Measurements from ENCODE around the gene SCN2B. TPM values are rescaled to one million over a fixed set of nuclear protein-coding genes. Genes with fewer than 3 reads are reported as not detected.

SCN2B gene
- total and polyA plus RNA-seq, 2 donors (not counting 1 experiment from before 2014, with no cell fraction given), result 0.11 to 7.3 TPM

DNA sequence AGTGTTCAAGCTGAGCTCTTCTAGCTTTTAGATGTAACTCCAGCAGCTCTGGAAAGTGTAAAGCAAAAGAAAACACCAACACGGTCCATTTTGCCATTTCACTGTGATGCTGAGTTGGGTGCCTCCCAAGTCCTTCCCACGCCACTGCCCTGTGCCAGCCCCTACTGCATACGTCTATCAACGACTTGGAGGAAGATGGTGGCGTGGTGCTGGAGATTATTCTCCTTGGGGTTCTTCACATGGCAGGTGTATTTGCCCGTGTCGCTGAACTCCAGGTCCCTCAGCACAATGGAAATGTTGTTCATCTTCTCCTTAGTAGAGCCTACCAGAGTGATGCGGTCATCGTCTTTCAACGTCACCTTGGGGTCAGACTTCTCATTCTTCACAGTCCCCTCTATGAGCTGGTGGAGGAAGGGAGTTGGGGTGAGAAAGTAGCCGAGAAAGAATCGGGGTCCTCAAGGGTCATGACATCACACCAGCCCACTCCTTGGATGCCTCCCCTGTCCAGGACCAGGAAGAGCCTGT is 32.7 kb downstream of the SCN2B start:
- no peak for DNase-seq (ENCODE audit: low read depth in 2 of 2)
- no peak overlapping the region for H2AFZ ChIP-seq (ENCODE audit: low read length)
- no peaks in the 10 kb centered on the region for H3K4me1 ChIP-seq (ENCODE audit: control insufficient read depth, extremely low read depth, insufficient read depth, low read length)
- no peaks in the 10 kb centered on the region for H4K20me1 ChIP-seq (ENCODE audit: control insufficient read depth, extremely low read depth, insufficient read depth, low read length)
- no peak overlapping the region for H3K27ac ChIP-seq (ENCODE audit: insufficient read depth, low read length)
- peaks cover 9% of the 10 kb centered on the region for H3K27me3 ChIP-seq (ENCODE audit: control insufficient read depth, insufficient read depth, low read length)
- H3K9me3 ChIP-seq (ENCODE audit: control insufficient read depth, insufficient read depth, low read depth, low read length), result no peaks in the 10 kb centered on the region
- no peak overlapping the region for H3K4me2 ChIP-seq (ENCODE audit: extremely low read depth, insufficient read depth, low read length)
- no peaks in the 10 kb centered on the region for H3K79me2 ChIP-seq (ENCODE audit: control insufficient read depth, insufficient read depth, low read length)
- TF ChIP-seq EZH2 (IDR thresholded peaks at IDR 0.05; ENCODE audit: low read length, missing control alignments), result no peak
- TF ChIP-seq, protein P1, sequence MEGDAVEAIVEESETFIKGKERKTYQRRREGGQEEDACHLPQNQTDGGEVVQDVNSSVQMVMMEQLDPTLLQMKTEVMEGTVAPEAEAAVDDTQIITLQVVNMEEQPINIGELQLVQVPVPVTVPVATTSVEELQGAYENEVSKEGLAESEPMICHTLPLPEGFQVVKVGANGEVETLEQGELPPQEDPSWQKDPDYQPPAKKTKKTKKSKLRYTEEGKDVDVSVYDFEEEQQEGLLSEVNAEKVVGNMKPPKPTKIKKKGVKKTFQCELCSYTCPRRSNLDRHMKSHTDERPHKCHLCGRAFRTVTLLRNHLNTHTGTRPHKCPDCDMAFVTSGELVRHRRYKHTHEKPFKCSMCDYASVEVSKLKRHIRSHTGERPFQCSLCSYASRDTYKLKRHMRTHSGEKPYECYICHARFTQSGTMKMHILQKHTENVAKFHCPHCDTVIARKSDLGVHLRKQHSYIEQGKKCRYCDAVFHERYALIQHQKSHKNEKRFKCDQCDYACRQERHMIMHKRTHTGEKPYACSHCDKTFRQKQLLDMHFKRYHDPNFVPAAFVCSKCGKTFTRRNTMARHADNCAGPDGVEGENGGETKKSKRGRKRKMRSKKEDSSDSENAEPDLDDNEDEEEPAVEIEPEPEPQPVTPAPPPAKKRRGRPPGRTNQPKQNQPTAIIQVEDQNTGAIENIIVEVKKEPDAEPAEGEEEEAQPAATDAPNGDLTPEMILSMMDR (conservative IDR thresholded peaks at IDR 0.05 in 1 of 2, IDR thresholded peaks at IDR 0.05 in 1 of 2; ENCODE audit: low read depth in 1 of 2, low read length in 2 of 2), result no peak
- no peak overlapping the region for H3K9ac ChIP-seq (ENCODE audit: insufficient read depth, low read length)
- H3K4me3 ChIP-seq (replicated peaks in 1 of 4; ENCODE audit: control extremely low read depth in 1 of 4, insufficient read depth in 1 of 4, low read depth in 3 of 4, low read length in 4 of 4), result no peak overlapping the region
- no peaks in the 10 kb centered on the region for H3K36me3 ChIP-seq (ENCODE audit: control insufficient read depth, insufficient read depth, low read length)

DNA sequence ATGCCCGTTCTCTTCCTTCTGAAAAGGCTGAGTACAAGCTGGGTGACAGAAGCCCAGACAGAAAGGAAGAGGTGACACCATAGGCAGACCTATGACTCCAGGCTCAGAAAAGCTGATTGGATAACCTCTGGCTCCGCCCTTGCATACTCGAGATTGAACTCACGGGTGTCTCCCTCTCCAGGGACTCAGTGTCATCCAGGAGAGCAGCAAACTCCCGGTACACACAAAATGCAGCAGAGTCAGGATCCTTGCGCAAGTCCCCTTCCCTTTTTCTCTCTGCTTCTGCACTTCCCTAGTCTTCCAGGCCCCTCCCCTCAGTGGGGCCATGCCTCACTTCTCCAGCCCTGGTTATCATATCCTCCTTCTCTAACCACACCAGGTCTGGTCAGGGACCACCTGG is 33.6 kb downstream of the SCN2B start:
- Histone ChIP-seq H3K36me3 (ENCODE audit: control insufficient read depth, insufficient read depth, low read length) (no peaks in the 10 kb centered on the region), H3K9me3 (ENCODE audit: control insufficient read depth, insufficient read depth, low read depth, low read length) (no peaks in the 10 kb centered on the region), H3K4me1 (ENCODE audit: control insufficient read depth, extremely low read depth, insufficient read depth, low read length) (no peaks in the 10 kb centered on the region), H3K9ac (ENCODE audit: insufficient read depth, low read length) (no peak overlapping the region), H3K27me3 (ENCODE audit: control insufficient read depth, insufficient read depth, low read length) (peaks cover 6% of the 10 kb centered on the region), H3K79me2 (ENCODE audit: control insufficient read depth, insufficient read depth, low read length) (no peaks in the 10 kb centered on the region), H3K4me2 (ENCODE audit: extremely low read depth, insufficient read depth, low read length) (no peak overlapping the region), H3K4me3 (replicated peaks in 1 of 4; ENCODE audit: control extremely low read depth in 1 of 4, insufficient read depth in 1 of 4, low read depth in 3 of 4, low read length in 4 of 4) (no peak overlapping the region), H4K20me1 (ENCODE audit: control insufficient read depth, extremely low read depth, insufficient read depth, low read length) (no peaks in the 10 kb centered on the region), H3K27ac (ENCODE audit: insufficient read depth, low read length) (no peak overlapping the region), H2AFZ (ENCODE audit: low read length) (no peak overlapping the region)
- DNase-seq (ENCODE audit: low read depth in 2 of 2), result no peak
- TF ChIP-seq EZH2 (IDR thresholded peaks at IDR 0.05; ENCODE audit: low read length, missing control alignments), result no peak
- TF ChIP-seq, protein P1 (conservative IDR thresholded peaks at IDR 0.05 in 1 of 2, IDR thresholded peaks at IDR 0.05 in 1 of 2; ENCODE audit: low read depth in 1 of 2, low read length in 2 of 2), result no peak

DNA sequence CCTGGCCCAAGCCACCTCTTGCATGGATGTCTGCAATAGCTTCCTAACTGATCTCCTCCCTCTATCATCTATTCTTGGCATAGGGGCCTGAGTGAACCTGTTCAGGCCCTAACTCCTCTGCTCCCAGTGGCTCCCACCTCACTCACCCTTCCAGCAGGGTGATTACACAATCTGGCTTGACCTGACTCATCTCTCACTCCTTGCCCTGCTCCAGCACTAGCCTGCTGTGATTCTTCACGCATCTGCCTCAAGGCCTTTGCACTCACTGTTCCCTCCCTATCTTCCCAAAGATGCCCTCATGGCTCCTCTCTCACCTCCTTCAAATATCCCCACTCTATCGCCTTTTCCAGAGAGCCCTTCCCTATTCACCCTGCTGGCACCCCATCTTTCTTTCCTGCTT is 34.4 kb downstream of the SCN2B start:
- H3K79me2 ChIP-seq (ENCODE audit: control insufficient read depth, insufficient read depth, low read length), result no peaks in the 10 kb centered on the region
- H3K4me1 ChIP-seq (ENCODE audit: control insufficient read depth, extremely low read depth, insufficient read depth, low read length), result no peaks in the 10 kb centered on the region
- H3K9ac ChIP-seq (ENCODE audit: insufficient read depth, low read length), result no peak overlapping the region
- no peak overlapping the region for H2AFZ ChIP-seq (ENCODE audit: low read length)
- H3K9me3 ChIP-seq (ENCODE audit: control insufficient read depth, insufficient read depth, low read depth, low read length), result no peaks in the 10 kb centered on the region
- H3K4me3 ChIP-seq (replicated peaks in 1 of 4; ENCODE audit: control extremely low read depth in 1 of 4, insufficient read depth in 1 of 4, low read depth in 3 of 4, low read length in 4 of 4), result no peak overlapping the region
- H3K4me2 ChIP-seq (ENCODE audit: extremely low read depth, insufficient read depth, low read length), result no peak overlapping the region
- H3K27me3 ChIP-seq (ENCODE audit: control insufficient read depth, insufficient read depth, low read length), result peaks cover 2% of the 10 kb centered on the region
- DNase-seq (ENCODE audit: low read depth in 2 of 2), result no peak
- no peak overlapping the region for H3K27ac ChIP-seq (ENCODE audit: insufficient read depth, low read length)
- TF ChIP-seq, protein P1 (conservative IDR thresholded peaks at IDR 0.05 in 1 of 2, IDR thresholded peaks at IDR 0.05 in 1 of 2; ENCODE audit: low read depth in 1 of 2, low read length in 2 of 2), result no peak
- no peak for TF ChIP-seq EZH2 (IDR thresholded peaks at IDR 0.05; ENCODE audit: low read length, missing control alignments)
- H3K36me3 ChIP-seq (ENCODE audit: control insufficient read depth, insufficient read depth, low read length), result no peaks in the 10 kb centered on the region
- no peaks in the 10 kb centered on the region for H4K20me1 ChIP-seq (ENCODE audit: control insufficient read depth, extremely low read depth, insufficient read depth, low read length)

All from fibroblast of lung (primary cell).